Endothelial cell of umbilical vein (primary cell): ENCODE data around the gene KCNQ5. TPM values are rescaled to one million over a fixed set of nuclear protein-coding genes. Genes with fewer than 3 reads are reported as not detected.

Experiments
- BruUV-seq: library from RNA; stranded (reverse); fragments of 400-500 nt; replicated peaks from 2 replicates; lab custom pipeline; 2021; lab: Mats Ljungman, UMichigan
- CTCF ChIA-PET: fragments of 300-600, 350-600 bp; sonication (Branson Sonifier 250); formaldehyde crosslinking; loops from one replicate; lab custom pipeline; 2021; ENCODE audit warnings: antibody characterized with exemption, inconsistent platforms; lab: Charles Lee
- POLR2A ChIA-PET: fragments of 300-600, 350-600 bp; sonication (Branson Sonifier 250); formaldehyde crosslinking; loops from one replicate; lab custom pipeline; 2021; ENCODE audit warnings: antibody characterized with exemption, inconsistent platforms; lab: Charles Lee
- DNase-seq: peaks from one replicate; pipeline ENCODE4 v3.0.0-alpha.2; 2011; ENCODE audit warnings: low read depth, low spot score
- FAIRE-seq: peaks from 2 replicates; lab custom pipeline; 2011; peaks lifted over from hg19 to GRCh38; lab: Jason Lieb, UNC
- H2AFZ ChIP-seq: 2 replicates; pipeline ENCODE4 v1.6.0; 2012; ENCODE audit warnings: low read depth, low read length, control low read depth, inconsistent platforms
- H3K27ac ChIP-seq: 2 replicates; pipeline ENCODE4 v1.5.1; 2011; ENCODE audit warnings: low read depth, mild to moderate bottlenecking, control low read depth, low read length, moderate library complexity; ENCODE audit not compliant: insufficient read depth
- H3K27me3 ChIP-seq, 2 experiments: 2 replicates each; pipeline versions ENCODE4 v1.6.0 to v1.6.1; 2011; ENCODE audit warnings: low read length in 2 of 2, mixed read lengths in 1 of 2; ENCODE audit not compliant: control insufficient read depth in 2 of 2, insufficient read depth in 2 of 2
- H3K36me3 ChIP-seq, 2 experiments: 2 replicates in 1 of 2; 3 replicates in 1 of 2; pipeline ENCODE4 v1.5.1; 2011; ENCODE audit warnings: low read length in 2 of 2, mild to moderate bottlenecking in 1 of 2, moderate library complexity in 1 of 2; ENCODE audit not compliant: control insufficient read depth in 2 of 2, insufficient read depth in 2 of 2; ENCODE audit errors: extremely low read depth in 1 of 2
- H3K4me1 ChIP-seq: 3 replicates; pipeline ENCODE4 v1.5.1; 2011; ENCODE audit warnings: mild to moderate bottlenecking, low read length; ENCODE audit not compliant: control insufficient read depth, insufficient read depth; ENCODE audit errors: extremely low read depth
- H3K4me2 ChIP-seq: 2 replicates; pipeline ENCODE4 v1.6.1; 2011; ENCODE audit warnings: low read length, control low read depth, mixed read lengths; ENCODE audit not compliant: insufficient read depth
- H3K4me3 ChIP-seq, 3 experiments: fragments of 200-600 bp in 1 of 3; sonication (generic), shearing (Covaris generic) in 1 of 3; replicated peaks in 1 of 3; 2 replicates each; pipeline ENCODE4 v1.5.1; 2011 to 2016; ENCODE audit warnings: control low read depth in 3 of 3, low read length in 3 of 3, mild to moderate bottlenecking in 2 of 3, inconsistent platforms in 1 of 3, low read depth in 1 of 3, moderate library complexity in 1 of 3; ENCODE audit not compliant: insufficient read depth in 1 of 3
- H3K79me2 ChIP-seq: 2 replicates; pipeline ENCODE4 v1.6.0; 2012; ENCODE audit warnings: low read length, inconsistent platforms; ENCODE audit not compliant: control insufficient read depth, insufficient read depth
- H3K9ac ChIP-seq: replicated peaks from 2 replicates; pipeline ENCODE3; 2011; ENCODE audit warnings: low read length, control low read depth; ENCODE audit not compliant: insufficient read depth; ENCODE audit errors: extremely low read depth
- H3K9me1 ChIP-seq: replicated peaks from 3 replicates; pipeline ENCODE4 v1.6.0; 2011; ENCODE audit warnings: mild to moderate bottlenecking, low read length; ENCODE audit not compliant: control insufficient read depth, insufficient read depth; ENCODE audit errors: extremely low read depth
- H3K9me3 ChIP-seq: replicated peaks from 2 replicates; pipeline ENCODE4 v1.5.1; 2012; ENCODE audit warnings: low read length, inconsistent platforms; ENCODE audit not compliant: control insufficient read depth, insufficient read depth
- H4K20me1 ChIP-seq: replicated peaks from 2 replicates; pipeline ENCODE3; 2011; ENCODE audit warnings: mild to moderate bottlenecking, low read length; ENCODE audit not compliant: control insufficient read depth, insufficient read depth; ENCODE audit errors: extremely low read depth
- CTCF ChIP-seq, 2 donors: IDR thresholded peaks; 1 replicate in 1 of 2; 2 replicates in 1 of 2; pipeline ENCODE4 v1.5.1; 2011; ENCODE audit warnings: low read length in 2 of 2, mild to moderate bottlenecking in 2 of 2, moderate library complexity in 2 of 2, control low read depth in 1 of 2, inconsistent platforms in 1 of 2, low read depth in 1 of 2; ENCODE audit not compliant: insufficient read depth in 1 of 2; ENCODE audit errors: extremely low read depth in 1 of 2
- EZH2 ChIP-seq: IDR thresholded peaks from 2 replicates; pipeline ENCODE4 v1.6.1; 2012; ENCODE audit warnings: borderline replicate concordance, low read depth, mild to moderate bottlenecking, moderate library complexity, low read length, inconsistent platforms; ENCODE audit not compliant: severe bottlenecking
- FOS ChIP-seq: IDR thresholded peaks from 2 replicates; pipeline ENCODE4 v1.6.1; 2011; ENCODE audit warnings: mild to moderate bottlenecking, low read length, moderate library complexity, borderline replicate concordance; ENCODE audit not compliant: insufficient read depth
- GATA2 ChIP-seq: IDR thresholded peaks from 2 replicates; pipeline ENCODE4 v1.7.0; 2011; ENCODE audit warnings: low read depth, mild to moderate bottlenecking, moderate library complexity, mixed read lengths, low read length; ENCODE audit not compliant: insufficient read length, insufficient read depth
- JUN ChIP-seq: IDR thresholded peaks from 2 replicates; pipeline ENCODE4 v1.6.1; 2011; ENCODE audit warnings: borderline replicate concordance, low read depth; ENCODE audit not compliant: insufficient read length, insufficient read depth
- MYC ChIP-seq: IDR thresholded peaks from one replicate; pipeline ENCODE4 v1.6.1; 2011; ENCODE audit warnings: mild to moderate bottlenecking, low read depth, low read length
- POLR2A ChIP-seq: IDR thresholded peaks from 2 replicates; pipeline ENCODE4 v1.6.1; 2012; ENCODE audit warnings: low read depth, mild to moderate bottlenecking, control low read depth, low read length
- POLR2AphosphoS5 ChIP-seq: IDR thresholded peaks from 2 replicates; pipeline ENCODE4 v1.6.1; 2012; ENCODE audit warnings: low read depth, mild to moderate bottlenecking, control low read depth, low read length, moderate library complexity; ENCODE audit not compliant: insufficient read depth
- dilution Hi-C: fragments of 300-500 bp; cut with MboI; formaldehyde crosslinking; loops from one replicate; pipeline ENCODE4 v1.15.0; 2019; ENCODE audit warnings: low sequenced_read_pairs; ENCODE audit not compliant: extremely low pct_ligation_motif_present
- intact Hi-C: fragments of 100-400 bp; cut with micrococcal nuclease; formaldehyde crosslinking; loops from one replicate; pipeline ENCODE4 v1.10.0; 2022
- polyA plus RNA-seq, 4 experiments: library from polyadenylated mRNA; depleted of rRNA in 3 of 4; stranded (reverse) in 3 of 4; unstranded in 1 of 4; fragments of >200 nt; gene quantifications; 2 replicates each; pipeline versions ENCODE4 v1.2.1 to v1.2.3, GENCODE V29; 2011 to 2012; ENCODE audit warnings: missing spikeins in 1 of 4
- total RNA-seq: library from RNA; stranded (reverse); gene quantifications from 2 replicates; pipeline ENCODE4 v1.2.3, GENCODE V29; 2021
- TF ChIP-seq, protein P1 (sequence below): IDR thresholded peaks from 2 replicates; pipeline ENCODE4 v1.6.1; 2011; ENCODE audit not compliant: insufficient read depth, insufficient read length

Gene KCNQ5
- total and polyA plus RNA-seq, 2 donors (not counting 3 experiments of a cell fraction or from before 2014, with no cell fraction given) = 0.22 TPM; not detected in 1

GRCh38 chr6:72711731-72712130, 89.9 kb downstream of the KCNQ5 start:
- no peaks in the 10 kb centered on the region for H3K36me3 ChIP-seq
- BruUV-seq = no TSS peak
- dilution Hi-C loops = no loop called here
- H3K9me1 ChIP-seq = no peaks in the 10 kb centered on the region
- no peak overlapping the region for H3K4me2 ChIP-seq
- H3K4me3 ChIP-seq = no peak overlapping the region
- H4K20me1 ChIP-seq = no peaks in the 10 kb centered on the region
- H3K27ac ChIP-seq = no peak overlapping the region
- H2AFZ ChIP-seq = no peak overlapping the region
- no peaks in the 10 kb centered on the region for H3K4me1 ChIP-seq
- DNase-seq (no peak), FAIRE-seq (no peak)
- ChIA-PET CTCF (no interaction called here), POLR2A (no interaction called here)
- intact Hi-C loops = no loop called here
- no peak overlapping the region for H3K9ac ChIP-seq
- H3K9me3 ChIP-seq = no peaks in the 10 kb centered on the region
- H3K27me3 ChIP-seq = peaks cover 0 to 2% of the 10 kb centered on the region in 2 experiments
- H3K79me2 ChIP-seq = no peaks in the 10 kb centered on the region
- TF ChIP-seq EZH2 (no peak), FOS (no peak), CTCF (IDR thresholded peaks at IDR 0.05; ENCODE audit: extremely low read depth in 1 of 2, insufficient read depth in 1 of 2, low read depth in 1 of 2, low read length in 2 of 2) (no peak), JUN (no peak), POLR2A (no peak), MYC (no peak), POLR2AphosphoS5 (no peak), GATA2 (no peak)
- TF ChIP-seq, protein P1, sequence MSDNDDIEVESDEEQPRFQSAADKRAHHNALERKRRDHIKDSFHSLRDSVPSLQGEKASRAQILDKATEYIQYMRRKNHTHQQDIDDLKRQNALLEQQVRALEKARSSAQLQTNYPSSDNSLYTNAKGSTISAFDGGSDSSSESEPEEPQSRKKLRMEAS = no peak
